Gastrocnemius medialis (tissue), 4 donors: Measurements from ENCODE around the gene SPRYD3. TPM values are rescaled to one million over a fixed set of nuclear protein-coding genes. Genes with fewer than 3 reads are reported as not detected.

Experiments used
- ATAC-seq, 2 donors: fragments of 150-250 bp; one replicate each; pipeline ENCODE4 v1.9.1; 2016
- DNase-seq, 2 donors: peaks; one replicate each; pipeline ENCODE4 v3.0.0-alpha.2; 2019
- H3K27ac ChIP-seq, 4 donors: fragments of 200-600 bp; sonication (generic); 1 replicate in 1 of 4; 2 replicates in 3 of 4; pipeline ENCODE4 v1.5.1; 2016 to 2018; ENCODE audit warnings: mild to moderate bottlenecking in 2 of 4, moderate library complexity in 1 of 4
- H3K27me3 ChIP-seq, 3 donors: fragments of 200-600 bp; sonication (generic) in 2 of 3; 1 replicate in 1 of 3; 2 replicates in 2 of 3; pipeline versions ENCODE4 v1.5.1 to v1.6.0; 2016 to 2019; ENCODE audit warnings: mild to moderate bottlenecking in 1 of 3, moderate library complexity in 1 of 3
- H3K36me3 ChIP-seq, 2 donors: fragments of 200-600 bp; sonication (generic) in 1 of 2; one replicate each; pipeline ENCODE4 v1.5.1; 2017 to 2018
- H3K4me1 ChIP-seq, 2 donors: fragments of 200-600 bp; sonication (generic) in 1 of 2; one replicate each; pipeline ENCODE4 v1.5.1; 2016 to 2017; ENCODE audit warnings: mild to moderate bottlenecking in 2 of 2
- H3K4me3 ChIP-seq, 4 donors: fragments of 200-600 bp; sonication (generic) in 3 of 4; 1 replicate in 1 of 4; 2 replicates in 3 of 4; pipeline ENCODE4 v1.5.1; 2016 to 2019; ENCODE audit warnings: mild to moderate bottlenecking in 2 of 4
- H3K9me3 ChIP-seq, 3 donors: fragments of 200-600 bp; sonication (generic) in 2 of 3; 1 replicate in 1 of 3; 2 replicates in 2 of 3; pipeline ENCODE4 v1.5.1; 2016 to 2019
- CTCF ChIP-seq, 5 experiments: fragments of 450-650 bp in 3 of 5; fragments of 200-600 bp in 2 of 5; sonication (generic) in 2 of 5; IDR thresholded peaks in 4 of 5; conservative IDR thresholded peaks in 1 of 5; 1 replicate in 4 of 5; 2 replicates in 1 of 5; pipeline ENCODE4 v1.5.1; 2016 to 2019; ENCODE audit warnings: antibody characterized with exemption in 5 of 5, mild to moderate bottlenecking in 3 of 5, moderate library complexity in 3 of 5
- POLR2A ChIP-seq, 2 donors: fragments of 450-650 bp; IDR thresholded peaks; one replicate each; pipeline ENCODE4 v1.6.1; 2017; ENCODE audit warnings: antibody characterized with exemption in 2 of 2, mild to moderate bottlenecking in 2 of 2, moderate library complexity in 2 of 2
- in situ Hi-C, 4 donors: fragments of 200-750 bp; cut with MboI; loops; one replicate each; pipeline versions ENCODE4 v1.15.0 to v1.8.0; 2017; ENCODE audit warnings: low sequenced_read_pairs in 4 of 4
- intact Hi-C: fragments of 100-400 bp; cut with DNase I; formaldehyde crosslinking; loops from one replicate; pipeline ENCODE4 v1.15.1; 2023; ENCODE audit warnings: low total_unique reads
- microRNA-seq, 2 donors: library from miRNA; unstranded; fragments of <30 nt; microRNA quantifications; one replicate each; pipeline ENCODE4, GENCODE V29; 2016; ENCODE audit warnings: borderline replicate concordance in 2 of 2
- total RNA-seq, 4 donors: library from RNA; depleted of rRNA; stranded (reverse); fragments of >200 nt; gene quantifications; one replicate each; pipeline versions ENCODE4 v1.1.0 to v1.2.3, GENCODE V29; 2016

Gene SPRYD3
- total RNA-seq, 4 donors from 2014 or later = 15.9 to 29.5 (median 25.5) TPM

- H3K27me3 ChIP-seq = no peaks in the 10 kb centered on the region
- intact Hi-C loops = no loop called here
- no peak for TF ChIP-seq POLR2A (IDR thresholded peaks at IDR 0.05)
- TF ChIP-seq CTCF (IDR thresholded peaks at IDR 0.05 in 4 of 5, conservative IDR thresholded peaks at IDR 0.05 in 1 of 5) = no peak
These were observed 53.9 kb downstream of the SPRYD3 start for GRCh38 chr12:53025250-53025649.

GRCh38 chr12:53014709-53015108 lies 64.5 kb downstream of the SPRYD3 start:
- intact Hi-C loops (no loop called here), in situ Hi-C loops (no loop called here)
- Histone ChIP-seq H3K27me3 (no peaks in the 10 kb centered on the region), H3K36me3 (peaks cover 0 to 37% of the 10 kb centered on the region in 2 donors), H3K9me3 (no peaks in the 10 kb centered on the region), H3K4me3 (no peak overlapping the region), H3K4me1 (peaks cover 12 to 22% of the 10 kb centered on the region in 2 donors), H3K27ac (no peak overlapping the region)
- no peak for TF ChIP-seq POLR2A (IDR thresholded peaks at IDR 0.05)
- no peak for TF ChIP-seq CTCF (IDR thresholded peaks at IDR 0.05 in 4 of 5, conservative IDR thresholded peaks at IDR 0.05 in 1 of 5)
- no peak for DNase-seq
- no peak for ATAC-seq

More at GRCh38 chr12:53025250-53025649, 53.9 kb downstream of the SPRYD3 start:
- no peak overlapping the region for H3K27ac ChIP-seq
- no peak overlapping the region for H3K4me3 ChIP-seq
- no peaks in the 10 kb centered on the region for H3K9me3 ChIP-seq
- DNase-seq (no peak), ATAC-seq (no peak)
- H3K4me1 ChIP-seq = no peaks in the 10 kb centered on the region
- in situ Hi-C loops = no loop called here
- H3K36me3 ChIP-seq = peaks cover 2 to 92% of the 10 kb centered on the region in 2 donors

Small RNA genes lying within 50 kb of the gene (microRNA-seq; reads per million reads assigned to microRNA genes)
- gene MIR6757 = 0 reads per million in 2 donors

Other genes starting within 250 kb of the SPRYD3 start
- not detected for gene KRT79, start 245.1 kb downstream of the SPRYD3 start, total RNA-seq
- gene KRT78, start 230.4 kb downstream of the SPRYD3 start, total RNA-seq = not detected
- 1 to 10 TPM in 3 of 4 donors, not detected in 1; 1.4 to 7.0 (median 3.1) TPM for gene KRT8, start 174.3 kb downstream of the SPRYD3 start, total RNA-seq
- gene KRT18, start 130.3 kb downstream of the SPRYD3 start, total RNA-seq = 1 to 10 TPM in 3 of 4 donors, under 1 TPM in 1; 0.97 to 6.7 (median 2.7) TPM
- 100 to 1,000 TPM; 667 to 821 (median 740) TPM for gene EIF4B, start 72.9 kb downstream of the SPRYD3 start, total RNA-seq
- gene TNS2, start 29.3 kb downstream of the SPRYD3 start, total RNA-seq = 100 to 1,000 TPM in 1 of 4 donors, 10 to 100 TPM in 3; 74.4 to 114 (median 91.9) TPM
- 100 to 1,000 TPM in 1 of 4 donors, 10 to 100 TPM in 3; 67.3 to 143 (median 77.4) TPM for gene IGFBP6, start 18.3 kb upstream of the SPRYD3 start, total RNA-seq
- gene SOAT2, start 24.1 kb upstream of the SPRYD3 start, total RNA-seq = not detected
- gene ZNF740, start 101.3 kb upstream of the SPRYD3 start, total RNA-seq = 1 to 10 TPM; 4.1 to 7.4 (median 5.0) TPM
- gene CSAD, start 101.5 kb upstream of the SPRYD3 start, total RNA-seq = 10 to 100 TPM in 1 of 4 donors, 1 to 10 TPM in 2, under 1 TPM in 1; 0.68 to 14.9 (median 1.9) TPM
- under 1 TPM in 2 of 4 donors, not detected in 2; 0.73 to 0.81 TPM for gene ITGB7, start 127.9 kb upstream of the SPRYD3 start, total RNA-seq
- gene RARG, start 152.8 kb upstream of the SPRYD3 start, total RNA-seq = 1 to 10 TPM; 4.2 to 5.8 (median 4.9) TPM
- gene ESPL1, start 188.9 kb upstream of the SPRYD3 start, total RNA-seq = under 1 TPM in 3 of 4 donors, not detected in 1; 0.20 to 0.44 (median 0.24) TPM
- 100 to 1,000 TPM; 341 to 464 (median 358) TPM for gene PFDN5, start 216.2 kb upstream of the SPRYD3 start, total RNA-seq
- gene MYG1, start 220.3 kb upstream of the SPRYD3 start, total RNA-seq = 10 to 100 TPM; 43.4 to 51.0 (median 46.0) TPM
- gene AAAS, start 242.2 kb upstream of the SPRYD3 start, total RNA-seq = 10 to 100 TPM; 30.5 to 47.9 (median 38.5) TPM